ENCODE measurements around the gene FAM118A. TPM values are rescaled to one million over a fixed set of nuclear protein-coding genes. Genes with fewer than 3 reads are reported as not detected.
"Not testable (repeated sequence)": the region's sequence is repeated elsewhere in the genome, so short reads cannot be mapped to it uniquely, and the experiment has no call there.

Gene FAM118A
- total RNA-seq, 1 donor from 2014 or later = 39.6 TPM

DNA sequence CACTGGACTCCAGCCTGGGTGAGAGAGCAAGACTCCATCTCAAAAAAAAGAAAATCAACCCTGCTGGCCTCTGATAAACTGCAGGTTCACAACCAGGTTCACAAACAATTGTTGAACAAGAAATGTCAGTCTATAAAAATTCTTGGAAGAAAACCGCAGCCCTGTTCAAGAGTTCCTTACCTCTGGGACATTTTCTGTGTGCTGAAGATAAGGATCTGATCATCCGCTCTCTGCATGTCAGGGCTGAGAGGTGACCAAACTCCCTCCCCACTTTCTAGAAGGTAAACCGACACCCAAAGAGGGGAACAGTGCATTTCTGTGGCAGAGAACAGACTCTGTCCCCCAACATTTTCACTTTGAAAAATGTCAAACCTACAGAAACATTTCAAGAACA is 29.1 kb upstream of the FAM118A start:
- intact Hi-C loops (cut with micrococcal nuclease) = no loop called here

DNA sequence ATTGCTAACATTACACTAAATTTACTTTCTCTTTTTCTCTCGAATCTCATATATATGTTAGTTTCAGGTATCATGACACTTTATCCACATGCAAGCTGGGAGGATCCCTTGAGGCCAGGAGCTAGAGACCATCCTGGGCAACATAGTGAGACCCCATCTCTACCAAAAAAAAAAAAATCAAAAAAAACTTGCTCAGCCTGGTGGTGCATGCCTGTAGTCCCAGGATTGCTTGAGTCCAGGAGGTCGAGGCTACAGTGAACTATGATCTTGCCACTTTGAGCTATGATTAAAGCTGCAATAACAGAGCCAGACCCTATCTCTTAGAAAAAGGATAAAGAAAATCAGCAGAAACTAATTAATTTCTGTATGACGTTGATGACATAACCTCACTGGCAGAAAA is 28.7 kb upstream of the FAM118A start:
- intact Hi-C loops (cut with micrococcal nuclease) = no loop called here

DNA sequence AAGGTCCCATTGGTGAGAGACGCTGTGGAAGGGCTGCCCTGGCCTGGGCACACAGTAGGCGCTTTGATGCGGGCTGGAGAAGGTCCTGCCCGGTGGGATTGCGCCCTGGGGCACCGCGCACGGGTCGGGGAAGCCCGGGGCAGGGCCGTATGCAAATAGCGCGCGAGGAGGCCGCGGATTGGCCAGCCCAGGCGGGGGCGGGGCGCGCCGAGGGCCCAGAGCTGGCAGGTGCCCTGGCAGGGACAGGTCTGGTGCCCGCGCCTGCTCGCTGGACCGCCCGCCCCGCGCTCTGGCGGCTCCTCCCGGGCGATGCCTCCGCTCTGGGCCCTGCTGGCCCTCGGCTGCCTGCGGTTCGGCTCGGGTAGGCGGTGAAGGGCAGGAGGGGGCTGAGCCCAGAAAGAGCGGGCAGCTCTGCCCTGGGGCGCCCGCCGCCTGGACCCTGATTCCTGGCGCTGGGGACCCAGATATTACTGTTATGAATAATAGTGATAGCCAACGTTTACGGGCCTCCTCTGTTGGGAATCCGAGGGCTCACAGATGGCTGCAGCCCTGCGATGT is 24.9 kb upstream of the FAM118A start, which contains the start of gene UPK3A:
UPK3A (plus strand) TSS at position 245 of the 558 bp plus-strand sequence; CDS start at position 310, 65 bp downstream.
- intact Hi-C loops (cut with micrococcal nuclease) = no loop called here

DNA sequence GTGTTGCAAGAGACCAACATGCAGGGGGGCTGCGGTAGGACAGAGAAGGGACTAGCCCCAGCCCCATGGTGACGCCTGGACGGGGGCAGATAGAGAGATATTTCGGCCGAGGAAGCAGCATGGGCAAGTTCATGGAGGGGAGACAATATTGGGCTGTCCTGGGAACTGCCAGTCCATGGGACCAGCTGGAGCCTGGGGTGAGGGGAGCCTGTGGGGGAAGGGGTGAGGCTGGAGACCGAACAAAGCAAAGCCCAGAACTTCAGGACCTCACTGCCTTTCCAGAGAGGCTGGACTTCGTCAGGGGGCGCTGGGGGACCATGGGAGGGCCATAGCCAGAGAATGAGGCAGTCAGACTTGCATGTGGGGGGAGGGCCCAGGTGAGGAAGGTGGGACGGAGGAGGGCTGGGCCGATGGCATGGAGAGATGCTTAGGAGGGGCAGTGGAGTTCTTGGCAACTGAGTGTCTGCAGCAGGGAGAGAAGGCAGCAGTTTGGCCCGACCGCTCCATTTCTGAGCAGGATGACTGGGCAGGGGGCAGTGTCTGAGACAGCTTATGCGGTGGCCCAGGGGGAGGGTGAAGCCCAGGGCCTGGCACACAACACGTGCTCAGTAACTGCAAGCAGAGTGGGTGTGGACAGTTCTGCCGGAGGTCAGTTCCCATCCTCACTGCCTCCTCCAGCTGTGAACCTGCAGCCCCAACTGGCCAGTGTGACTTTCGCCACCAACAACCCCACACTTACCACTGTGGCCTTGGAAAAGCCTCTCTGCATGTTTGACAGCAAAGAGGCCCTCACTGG is 24.3 kb upstream of the FAM118A start:
- intact Hi-C loops (cut with micrococcal nuclease) = no loop called here

DNA sequence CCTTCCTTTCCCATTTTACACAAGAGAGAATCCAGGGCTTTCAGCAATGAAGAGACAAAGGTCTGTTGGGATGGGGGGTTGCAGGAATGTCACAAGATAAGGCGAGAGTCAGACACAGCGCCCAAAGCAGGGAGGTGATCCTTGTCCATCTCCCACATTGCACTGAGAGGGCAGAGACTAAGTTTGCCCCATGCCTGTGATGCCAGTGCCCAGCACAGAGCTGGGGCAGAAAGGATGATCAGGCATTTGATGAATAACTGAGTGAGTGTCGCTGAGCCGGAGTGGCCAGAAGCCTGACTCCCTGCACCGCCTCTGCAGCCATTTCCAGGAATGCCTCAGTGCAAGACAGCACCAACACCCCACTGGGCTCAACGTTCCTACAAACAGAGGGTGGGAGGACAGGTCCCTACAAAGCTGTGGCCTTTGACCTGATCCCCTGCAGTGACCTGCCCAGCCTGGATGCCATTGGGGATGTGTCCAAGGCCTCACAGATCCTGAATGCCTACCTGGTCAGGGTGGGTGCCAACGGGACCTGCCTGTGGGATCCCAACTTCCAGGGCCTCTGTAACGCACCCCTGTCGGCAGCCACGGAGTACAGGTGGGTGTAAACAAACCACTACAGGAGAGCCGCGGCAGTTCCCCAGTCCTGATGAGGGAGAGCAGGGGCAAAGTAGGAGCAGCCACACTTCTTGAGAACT is 22.7 kb upstream of the FAM118A start:
- intact Hi-C loops (cut with micrococcal nuclease) = no loop called here

DNA sequence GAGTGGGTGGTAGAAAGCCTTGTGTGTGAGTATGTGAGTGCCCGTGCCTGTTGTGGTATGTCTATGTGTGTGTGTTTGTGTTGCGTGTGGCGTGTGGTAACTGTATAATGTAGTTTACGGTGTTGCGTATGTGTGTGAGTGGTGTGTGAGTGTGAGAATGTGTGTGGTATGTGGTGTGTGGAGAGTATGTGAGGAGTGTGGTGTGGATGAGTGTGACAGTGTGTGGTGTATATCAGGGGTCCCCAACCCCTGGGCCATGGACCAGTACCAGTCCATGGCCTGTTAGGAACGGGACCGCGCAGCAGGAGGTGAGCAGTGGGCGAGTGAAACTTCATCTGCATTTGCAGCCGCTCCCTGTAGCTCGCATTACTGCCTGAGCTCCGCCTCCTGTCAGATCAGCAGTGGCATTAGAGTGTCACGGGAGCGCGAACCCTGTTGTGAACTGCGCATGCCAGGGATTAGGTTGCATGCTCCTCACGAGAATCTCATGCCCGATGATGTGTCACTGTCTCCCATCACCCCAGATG is 19.3 kb upstream of the FAM118A start:
- intact Hi-C loops (cut with micrococcal nuclease) = no loop called here

DNA sequence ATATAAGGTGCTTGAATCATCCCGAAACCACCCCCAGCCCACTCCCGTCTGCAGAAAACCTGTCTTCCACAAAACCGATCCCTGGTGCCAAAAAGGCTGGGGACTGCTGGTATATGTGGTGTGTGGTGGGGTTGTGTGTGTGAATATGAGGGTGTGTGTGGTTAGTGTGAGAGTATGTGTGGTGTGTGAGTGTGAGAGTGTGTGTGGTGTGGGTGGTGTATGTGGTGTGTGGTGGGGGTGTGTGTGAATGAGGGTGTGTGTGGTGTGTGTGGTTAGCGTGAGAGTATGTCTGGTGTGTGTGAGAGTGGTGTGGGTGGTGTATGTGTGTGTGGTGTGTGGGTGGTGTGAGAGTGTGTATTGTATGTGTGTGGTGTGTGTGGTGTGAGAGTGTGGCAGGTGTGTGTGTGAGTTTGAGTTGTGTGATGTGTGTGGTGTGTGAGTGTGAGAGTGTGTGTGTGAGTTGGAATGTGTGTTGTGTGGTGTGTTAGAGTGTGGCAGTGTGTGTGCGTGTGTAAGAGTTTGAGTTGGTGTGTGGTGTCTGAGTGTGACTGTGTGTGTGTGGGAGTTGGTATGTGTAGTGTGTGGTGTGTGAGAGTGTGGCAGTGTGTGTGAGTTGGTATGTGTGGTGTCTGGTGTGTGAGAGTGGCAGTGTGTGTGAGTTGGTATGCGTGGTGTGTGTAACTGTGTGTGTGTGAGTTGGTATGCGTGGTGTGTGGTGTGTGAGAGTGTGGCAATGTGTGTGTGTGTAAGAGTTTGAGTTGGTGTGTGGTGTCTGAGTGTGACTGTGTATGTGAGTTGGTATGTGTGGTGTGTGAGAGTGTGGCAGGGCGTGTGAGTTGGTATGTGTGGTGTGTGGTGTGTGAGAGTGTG is 18.4 kb upstream of the FAM118A start:
- intact Hi-C loops (cut with micrococcal nuclease) = no loop called here

DNA sequence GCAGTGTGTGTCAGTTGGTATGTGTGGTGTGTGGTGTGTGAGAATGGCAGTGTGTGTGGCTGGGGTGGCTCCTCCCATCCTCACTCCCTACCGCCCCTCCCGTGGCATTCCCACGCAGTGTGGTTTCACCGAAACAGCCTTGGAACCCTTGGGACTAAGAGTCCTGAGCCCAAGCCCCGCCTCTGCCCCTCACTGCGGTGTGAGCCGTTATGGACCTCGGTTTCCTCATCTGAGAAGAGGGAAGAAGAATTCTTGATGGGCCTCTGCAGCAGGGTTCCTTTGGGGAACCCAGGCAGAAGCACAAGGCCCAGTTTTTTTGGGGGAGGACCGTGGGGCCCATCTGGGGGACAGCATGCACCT is 17.8 kb upstream of the FAM118A start:
- intact Hi-C loops (cut with micrococcal nuclease) = no loop called here

DNA sequence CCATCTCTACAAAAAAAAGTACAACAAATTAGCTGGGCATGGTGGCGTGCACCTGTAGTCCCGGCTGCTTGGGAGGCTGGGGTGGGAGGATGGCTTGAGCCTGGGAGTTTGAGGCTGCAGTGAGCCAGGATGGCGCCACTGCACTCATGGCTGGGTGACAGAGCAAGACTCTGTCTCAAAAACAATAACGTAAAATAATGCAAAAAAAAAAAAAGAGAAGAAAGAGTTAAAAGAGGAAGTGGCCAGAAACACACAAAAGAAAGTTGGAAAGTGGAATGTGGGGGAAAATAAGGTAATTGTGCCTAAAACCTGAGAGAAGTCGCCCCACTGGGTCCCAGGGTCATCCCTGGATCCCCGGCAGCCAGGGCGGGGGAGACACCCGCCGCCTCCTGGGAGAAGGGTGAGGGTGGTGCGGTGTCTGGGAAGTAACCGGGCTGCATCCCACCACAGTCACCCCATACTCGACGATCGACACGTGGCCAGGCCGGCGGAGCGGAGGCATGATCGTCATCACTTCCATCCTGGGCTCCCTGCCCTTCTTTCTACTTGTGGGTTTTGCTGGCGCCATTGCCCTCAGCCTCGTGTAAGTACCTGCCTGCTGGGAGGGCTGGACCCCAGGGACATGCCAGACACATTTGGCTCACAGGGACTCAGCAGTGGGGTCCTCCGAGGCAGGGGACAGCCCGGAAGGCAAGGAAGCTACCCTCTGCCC is 16.8 kb upstream of the FAM118A start:
- intact Hi-C loops (cut with micrococcal nuclease) = no loop called here

DNA sequence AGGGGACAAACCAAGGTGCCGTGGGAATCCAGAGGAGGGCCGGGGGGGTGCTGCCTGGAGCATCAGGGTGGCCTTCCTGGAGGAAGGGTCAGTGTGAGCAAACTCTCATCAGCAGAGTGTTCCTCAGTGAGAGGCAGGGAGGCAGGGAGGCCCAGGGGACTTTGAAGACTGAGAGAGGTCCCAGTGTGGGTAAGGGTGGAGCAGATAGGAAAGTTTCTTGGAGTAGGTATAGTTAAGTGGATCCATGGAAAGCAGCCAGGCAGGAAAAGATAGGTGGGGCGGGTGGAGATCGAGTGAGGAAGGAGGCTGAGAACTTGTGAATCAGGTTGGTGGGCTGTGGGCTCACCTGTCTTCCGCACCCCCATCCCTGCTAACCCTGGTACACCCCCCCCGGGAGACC is 15.7 kb upstream of the FAM118A start:
- intact Hi-C loops (cut with micrococcal nuclease) = no loop called here

DNA sequence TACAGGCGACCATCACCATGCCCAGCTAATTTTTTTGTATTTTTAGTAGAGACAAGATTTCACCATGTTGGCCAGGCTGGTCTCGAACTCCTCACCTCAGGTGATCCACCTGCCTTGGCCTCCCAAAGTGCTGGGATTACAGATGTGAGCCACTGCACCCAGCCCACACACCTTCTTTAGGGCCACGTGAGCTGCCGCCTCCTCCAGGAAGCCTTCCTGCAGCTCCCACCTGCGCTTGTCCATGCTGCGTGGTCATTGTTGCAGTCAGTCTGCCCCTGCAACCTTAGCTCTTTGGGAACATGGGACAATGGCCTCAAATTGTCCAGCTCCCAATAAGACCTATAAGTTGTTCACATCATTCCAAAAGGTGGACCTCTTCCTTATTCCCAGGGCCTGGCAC is 14.7 kb upstream of the FAM118A start:
- intact Hi-C loops (cut with micrococcal nuclease) = not testable (repeated sequence)

DNA sequence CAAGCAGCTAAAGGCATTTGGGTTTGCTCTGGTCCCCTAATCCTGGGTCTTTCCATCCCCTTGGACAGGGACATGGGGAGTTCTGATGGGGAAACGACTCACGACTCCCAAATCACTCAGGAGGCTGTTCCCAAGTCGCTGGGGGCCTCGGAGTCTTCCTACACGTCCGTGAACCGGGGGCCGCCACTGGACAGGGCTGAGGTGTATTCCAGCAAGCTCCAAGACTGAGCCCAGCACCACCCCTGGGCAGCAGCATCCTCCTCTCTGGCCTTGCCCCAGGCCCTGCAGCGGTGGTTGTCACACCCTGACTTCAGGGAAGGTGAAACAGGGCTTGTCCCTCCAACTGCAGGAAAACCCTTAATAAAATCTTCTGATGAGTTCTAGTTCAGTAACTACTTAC is 14.2 kb upstream of the FAM118A start:
- intact Hi-C loops (cut with micrococcal nuclease) = no loop called here

DNA sequence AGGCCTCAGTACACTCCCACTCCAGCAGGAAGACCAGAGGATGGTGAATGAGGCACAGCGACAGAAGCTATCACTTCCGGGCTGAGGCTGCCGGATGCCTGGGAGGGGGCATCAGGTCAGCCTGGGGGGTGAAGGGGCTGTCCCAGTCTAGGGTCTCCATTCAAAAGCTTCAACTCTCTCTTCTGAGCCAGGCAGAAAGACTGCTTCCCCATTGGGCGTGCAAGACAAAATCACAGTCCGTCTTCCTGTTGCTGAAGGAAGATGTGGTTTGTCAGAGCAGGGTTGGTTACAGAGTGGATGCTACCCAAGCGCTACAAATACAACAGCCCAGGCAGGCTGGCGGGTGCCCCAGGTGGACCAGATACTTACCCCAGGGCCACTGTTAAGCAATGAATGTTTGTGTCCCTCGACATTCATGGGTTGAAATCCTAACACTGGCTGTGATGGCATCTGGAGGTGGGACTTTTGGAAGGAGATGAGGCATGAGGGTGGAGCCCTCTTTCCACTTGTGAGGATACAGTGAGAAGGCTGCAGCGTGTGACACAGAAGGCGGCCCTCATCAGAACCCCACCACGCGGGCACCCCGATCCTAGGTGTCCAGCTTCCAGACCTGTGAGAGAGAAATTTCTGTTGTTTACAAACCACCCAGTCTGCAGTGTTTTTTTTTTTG is 13.0 kb upstream of the FAM118A start:
- intact Hi-C loops (cut with micrococcal nuclease) = no loop called here

DNA sequence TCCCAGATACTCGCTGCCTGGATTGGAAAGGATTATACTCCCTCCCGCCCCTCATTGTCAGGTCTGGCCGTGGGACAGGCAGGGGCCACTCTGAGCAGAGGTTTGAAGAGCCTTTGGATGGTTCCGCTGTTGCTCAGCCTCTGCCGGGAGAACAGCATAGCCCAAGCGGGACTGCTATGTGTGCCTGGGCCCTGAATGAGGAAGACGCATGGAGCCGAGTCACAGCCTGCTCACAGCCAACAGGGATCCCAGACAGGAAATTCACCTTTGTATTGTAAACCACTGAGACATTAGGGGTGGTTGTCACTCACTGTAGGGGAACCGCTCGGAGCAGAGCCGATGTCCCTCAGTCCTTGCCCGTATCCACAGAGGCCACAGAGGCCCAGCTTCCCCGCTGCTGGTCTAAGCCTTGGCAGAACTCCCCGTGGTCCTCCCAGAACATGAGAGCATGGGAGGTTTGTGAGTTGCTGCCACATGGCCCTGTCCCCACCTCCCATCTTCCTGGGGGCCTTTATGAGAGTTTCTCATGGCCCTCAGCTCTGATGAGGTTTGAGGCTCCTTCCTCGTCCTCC is 10.7 kb upstream of the FAM118A start:
- intact Hi-C loops (cut with micrococcal nuclease) = no loop called here

DNA sequence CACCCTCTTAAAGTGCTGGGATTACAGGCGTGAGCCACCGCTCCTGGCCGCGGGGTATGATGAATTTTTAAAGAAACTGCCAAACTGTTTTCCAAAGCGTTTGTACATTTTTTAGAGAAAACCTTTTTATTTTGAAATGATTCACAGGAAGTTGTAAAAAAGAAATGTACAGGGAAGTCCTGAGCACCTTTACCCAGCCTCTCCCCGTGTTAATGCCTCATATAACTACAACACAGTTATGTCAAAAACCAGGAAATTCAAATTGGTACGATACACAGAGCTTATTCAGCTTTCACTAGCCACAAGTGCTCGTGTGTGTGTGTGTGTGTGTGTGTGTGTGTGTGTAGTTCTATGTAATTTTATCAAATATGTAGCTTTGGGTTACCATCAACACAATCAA is 7.0 kb upstream of the FAM118A start:
- intact Hi-C loops (cut with micrococcal nuclease) = no loop called here

DNA sequence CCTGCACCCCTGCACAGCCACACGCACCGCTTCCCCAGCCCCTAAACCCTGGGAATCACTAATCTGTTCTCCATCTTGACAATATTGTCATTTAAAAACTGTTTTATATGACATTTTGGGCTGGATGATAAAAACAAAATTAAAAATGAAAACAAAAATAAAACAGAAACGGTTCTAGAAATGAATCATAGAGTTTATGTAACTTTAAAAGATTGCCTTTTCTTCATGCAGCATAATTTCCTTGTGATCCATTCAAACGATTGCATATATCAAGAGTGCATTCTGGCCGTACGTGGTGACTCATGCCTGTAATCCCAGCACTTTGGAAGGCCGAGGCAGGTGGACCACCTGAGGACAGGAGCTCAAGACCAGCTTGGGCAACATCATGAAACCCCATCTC is 6.6 kb upstream of the FAM118A start:
- intact Hi-C loops (cut with micrococcal nuclease) = no loop called here

DNA sequence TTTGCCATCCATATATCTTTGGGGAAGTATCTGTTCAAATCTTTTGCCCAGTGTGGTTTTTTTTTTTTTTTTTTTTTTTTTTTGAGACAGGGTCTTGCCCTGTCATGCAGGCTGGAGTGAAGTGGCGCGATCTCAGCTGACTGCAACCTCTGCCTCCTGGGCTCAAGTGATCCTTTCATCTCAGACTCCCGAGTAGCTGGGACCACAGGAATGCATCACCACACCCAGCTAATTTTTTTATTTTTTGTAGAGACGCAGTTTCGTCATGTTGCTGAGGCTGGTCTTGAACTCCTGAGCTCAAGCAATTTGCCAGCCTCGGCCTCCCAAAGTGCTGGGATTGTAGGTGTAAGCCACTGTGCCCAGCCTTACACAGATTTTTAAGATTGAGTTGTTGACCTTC is 4.8 kb upstream of the FAM118A start:
- intact Hi-C loops (cut with micrococcal nuclease) = loop anchor here (5.0 kb wide), 1 partner anchor 33 kb away; no protein-coding TSS in a partner anchor

DNA sequence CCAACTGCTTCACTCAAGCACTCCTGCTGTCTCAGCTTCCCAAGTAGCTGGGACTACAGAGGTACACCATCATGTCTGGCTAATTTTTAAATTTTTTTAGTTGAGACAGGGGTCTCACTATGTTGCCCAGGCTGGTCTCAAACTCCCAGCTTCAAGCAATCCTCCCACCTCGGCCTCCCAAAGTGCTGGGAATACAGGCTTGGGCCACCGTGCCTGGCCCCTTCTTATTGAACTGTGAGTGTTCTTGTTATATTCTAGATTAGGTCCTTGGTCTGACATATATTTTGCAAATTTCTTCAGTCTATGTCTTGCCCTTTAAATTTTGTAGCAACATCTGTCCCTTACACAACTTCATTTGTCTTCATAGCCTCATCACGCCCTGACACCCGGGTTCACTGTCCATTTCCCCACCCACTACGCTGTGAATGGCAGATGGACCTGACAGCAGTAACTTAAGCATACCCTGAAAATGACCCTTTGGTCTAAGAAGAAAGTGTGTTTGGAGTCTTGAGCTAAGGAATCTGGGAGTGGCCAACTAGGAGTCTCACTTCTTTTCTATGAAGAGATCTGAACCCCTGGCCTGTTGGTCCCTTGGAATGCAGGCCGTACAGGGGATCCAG is 4.2 kb upstream of the FAM118A start:
- intact Hi-C loops (cut with micrococcal nuclease) = loop anchor here (5.0 kb wide), 1 partner anchor 33 kb away; no protein-coding TSS in a partner anchor

DNA sequence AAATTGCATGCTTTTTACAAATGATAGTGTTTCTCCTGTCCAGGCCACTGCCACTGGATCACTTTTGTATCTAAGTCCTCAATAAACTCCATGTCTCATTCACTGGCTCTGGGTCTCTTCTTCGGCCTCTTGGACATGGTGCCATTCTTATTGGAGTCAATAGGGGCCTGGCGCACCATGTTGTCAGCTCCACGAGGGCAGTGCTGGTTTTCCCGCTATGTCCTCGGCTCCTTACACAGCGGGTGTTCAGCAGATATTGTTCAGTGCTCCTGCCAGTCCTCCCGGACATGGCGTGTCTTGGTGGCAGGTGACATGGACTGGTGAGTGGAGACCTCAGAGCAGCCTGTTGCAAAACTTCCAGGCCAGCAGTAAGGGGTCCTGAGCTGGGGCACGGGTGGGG is 3.6 kb upstream of the FAM118A start:
- intact Hi-C loops (cut with micrococcal nuclease) = loop anchor here (5.0 kb wide), 1 partner anchor 34 kb away; no protein-coding TSS in a partner anchor
